ENCODE data around the gene ARHGEF1.

DNA sequence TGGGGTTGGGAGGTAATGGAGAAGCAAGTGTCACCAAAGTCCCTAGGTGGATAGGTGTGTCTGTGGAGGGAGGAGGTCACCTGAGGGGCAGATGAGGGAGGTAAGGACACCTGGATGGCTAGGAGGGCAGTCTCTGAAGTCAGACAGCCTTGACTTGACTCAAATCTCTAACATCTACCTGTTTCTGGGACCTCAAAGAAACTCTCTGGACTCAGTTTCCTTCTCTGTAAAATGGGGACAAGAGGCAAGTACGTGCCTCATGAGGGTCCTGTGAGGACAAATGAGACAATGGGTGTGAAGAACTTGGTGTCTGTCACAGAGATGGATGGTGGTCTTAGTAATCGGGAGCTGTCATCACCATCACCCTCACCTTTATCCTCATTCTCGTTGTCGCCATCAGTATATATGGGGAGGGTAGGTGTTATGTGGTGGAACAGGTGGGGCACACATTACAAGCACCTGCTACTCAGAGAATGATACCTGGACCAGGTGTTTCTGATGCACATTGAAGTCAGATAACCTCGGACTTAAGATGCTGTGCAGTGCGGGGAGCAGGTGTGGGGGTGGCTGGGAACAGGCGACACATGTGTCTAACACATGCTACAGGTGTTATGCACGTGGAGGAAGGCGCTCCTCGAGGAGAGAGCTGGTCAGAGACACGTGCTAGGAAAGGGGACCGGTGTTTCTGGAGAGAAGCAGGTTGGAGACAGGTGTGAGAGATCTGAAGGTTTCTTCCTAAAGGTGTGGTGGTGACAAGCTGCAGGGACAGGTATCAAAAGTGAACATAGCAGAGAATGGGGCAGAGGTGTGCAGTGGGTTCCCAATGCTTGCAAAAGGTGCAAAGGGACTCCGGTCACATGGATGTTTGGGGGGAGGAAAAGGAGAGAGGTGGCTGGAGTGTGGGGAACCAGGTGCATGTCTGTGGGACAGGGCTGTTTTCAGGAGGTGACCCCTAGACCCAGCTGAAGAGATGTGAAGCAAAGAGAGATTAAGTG, 41.5 kb downstream of the ARHGEF1 start:
- TF ChIP-seq EZH2phosphoT487 (IDR thresholded peaks at IDR 0.05; ENCODE audit: low read depth) (no peak), CTCF (IDR thresholded peaks at IDR 0.05; ENCODE audit: low read depth, low read length) (no peak)

Data from OCI-LY3 (cell line).